ENCODE data around the gene HOXD10. TPM values are rescaled to one million over a fixed set of nuclear protein-coding genes. Genes with fewer than 3 reads are reported as not detected.

The HOXD10 gene
- total and polyA plus RNA-seq, 4 donors: not detected

GRCh38 chr2:176117823-176118371 is 1.3 kb downstream of the HOXD10 start:
- no peak overlapping the region for H3K9ac ChIP-seq (ENCODE audit: low read depth in 1 of 2, low read length in 2 of 2)
- H3K36me3 ChIP-seq (ENCODE audit: control insufficient read depth in 4 of 4, insufficient read depth in 3 of 4, low read depth in 1 of 4, low read length in 3 of 4): no peaks in the 10 kb centered on the region
- H3K27ac ChIP-seq (ENCODE audit: low read depth in 1 of 2, low read length in 2 of 2): no peak overlapping the region
- no peak for DNase-seq (ENCODE audit: low spot score)
- WGBS: 14% methylated on average over 11 of the region's 11 CpGs
- H3K9me3 ChIP-seq (ENCODE audit: control insufficient read depth in 4 of 4, low read length in 3 of 4): peaks cover 0 to 7% (median under 1%) of the 10 kb centered on the region in 4 donors
- TF ChIP-seq FOXA2 (IDR thresholded peaks at IDR 0.05) (no peak), REST (IDR thresholded peaks at IDR 0.05) (no peak), HNF4G (IDR thresholded peaks at IDR 0.05) (no peak), ATF3 (IDR thresholded peaks at IDR 0.05) (no peak), RXRA (IDR thresholded peaks at IDR 0.05) (no peak), ZBTB33 (IDR thresholded peaks at IDR 0.05) (no peak), YY1 (IDR thresholded peaks at IDR 0.05) (no peak), GABPA (IDR thresholded peaks at IDR 0.05 in 1 of 2, conservative IDR thresholded peaks at IDR 0.05 in 1 of 2) (no peak), SP1 (IDR thresholded peaks at IDR 0.05) (no peak), FOXA1 (IDR thresholded peaks at IDR 0.05) (no peak), EGR1 (IDR thresholded peaks at IDR 0.05; ENCODE audit: low read depth in 2 of 2) (no peak), HNF4A (conservative IDR thresholded peaks at IDR 0.05) (no peak), JUND (IDR thresholded peaks at IDR 0.05) (no peak)
- H3K27me3 ChIP-seq (ENCODE audit: control insufficient read depth in 4 of 4, insufficient read depth in 4 of 4, low read length in 3 of 4): peaks cover 19 to 50% (median 37%) of the 10 kb centered on the region in 4 donors
- no peak overlapping the region for H3K4me3 ChIP-seq (ENCODE audit: low read depth in 1 of 3, low read length in 3 of 3)
- H3K4me1 ChIP-seq (ENCODE audit: control insufficient read depth in 4 of 4, insufficient read depth in 4 of 4, low read length in 3 of 4): peaks cover 4 to 8% (median 7%) of the 10 kb centered on the region in 4 donors

- 13% methylated on average over 24 of the region's 24 CpGs for WGBS
- H3K27me3 ChIP-seq (ENCODE audit: control insufficient read depth in 4 of 4, insufficient read depth in 4 of 4, low read length in 3 of 4): peaks cover 21 to 41% (median 37%) of the 10 kb centered on the region in 4 donors
- peaks cover 4 to 12% (median 10%) of the 10 kb centered on the region in 4 donors for H3K4me1 ChIP-seq (ENCODE audit: control insufficient read depth in 4 of 4, insufficient read depth in 4 of 4, low read length in 3 of 4)
- H3K36me3 ChIP-seq (ENCODE audit: control insufficient read depth in 4 of 4, insufficient read depth in 3 of 4, low read depth in 1 of 4, low read length in 3 of 4): no peaks in the 10 kb centered on the region
- no peak for DNase-seq (ENCODE audit: low spot score)
- H3K9me3 ChIP-seq (ENCODE audit: control insufficient read depth in 4 of 4, low read length in 3 of 4): peaks cover 0 to 7% (median under 1%) of the 10 kb centered on the region in 4 donors
- TF ChIP-seq HNF4A (conservative IDR thresholded peaks at IDR 0.05) (no peak), CTCF (IDR thresholded peaks at IDR 0.05; ENCODE audit: low read depth, low read length, missing input control) (peak; percentile 9), GABPA (IDR thresholded peaks at IDR 0.05 in 1 of 2, conservative IDR thresholded peaks at IDR 0.05 in 1 of 2) (no peak)
- no peak overlapping the region for H3K9ac ChIP-seq (ENCODE audit: low read depth in 1 of 2, low read length in 2 of 2)
- no peak overlapping the region for H3K27ac ChIP-seq (ENCODE audit: low read depth in 1 of 2, low read length in 2 of 2)
- no peak overlapping the region for H3K4me3 ChIP-seq (ENCODE audit: low read depth in 1 of 3, low read length in 3 of 3)
Measured at GRCh38 chr2:176118601-176119339, 2.2 kb downstream of the HOXD10 start.
